A549 (cell line): ENCODE data around the gene ATP8B4.

Experiments
- CEBPB ChIP-seq, 2 experiments: fragments of >200 bp in 1 of 2; sonication (Bioruptor Twin) in 1 of 2; formaldehyde crosslinking in 1 of 2; IDR thresholded peaks; 2 replicates each; pipeline ENCODE4 v1.6.1; 2012 to 2016
- CHD2 ChIP-seq: fragments of 150-350 bp; IDR thresholded peaks from 2 replicates; pipeline ENCODE4 v1.6.1; 2014; ENCODE audit warnings: low read length; ENCODE audit not compliant: partially characterized antibody
- ESRRA ChIP-seq: fragments of 150-350 bp; IDR thresholded peaks from 2 replicates; pipeline ENCODE4 v1.6.1; 2014; ENCODE audit warnings: mild to moderate bottlenecking, low read length, borderline replicate concordance
- JUN ChIP-seq, 2 experiments: fragments of >200 bp; sonication (Bioruptor Twin); formaldehyde crosslinking; IDR thresholded peaks; 2 replicates in 1 of 2; 3 replicates in 1 of 2; pipeline ENCODE4 v1.6.1; 2016 to 2017
- MAFK ChIP-seq: fragments of 450-650 bp; IDR thresholded peaks from 2 replicates; pipeline ENCODE4 v1.6.1; 2014; ENCODE audit not compliant: partially characterized antibody
- POLR2A ChIP-seq: IDR thresholded peaks from 2 replicates; pipeline ENCODE4 v1.6.1; 2012; ENCODE audit warnings: mild to moderate bottlenecking, low read length
- RFX5 ChIP-seq: fragments of 450-650 bp; IDR thresholded peaks from 2 replicates; pipeline ENCODE4 v1.7.1; 2014; ENCODE audit warnings: antibody characterized with exemption, mild to moderate bottlenecking, moderate library complexity
- TF ChIP-seq, protein P1 (sequence below): fragments of 450-650 bp; IDR thresholded peaks from 2 replicates; pipeline ENCODE4 v1.6.1; 2014; ENCODE audit warnings: antibody characterized with exemption
- TF ChIP-seq, protein P2 (sequence below): fragments of >200 bp; sonication (Bioruptor Twin); formaldehyde crosslinking; IDR thresholded peaks from 3 replicates; pipeline ENCODE4 v1.5.1; 2016
- TF ChIP-seq, protein P3 (sequence below): fragments of 200-600 bp; sonication (generic); IDR thresholded peaks from 2 replicates; pipeline ENCODE4 v1.6.1; 2016; ENCODE audit warnings: antibody characterized with exemption, mild to moderate bottlenecking, moderate library complexity
- TF ChIP-seq, protein P4 (sequence below): fragments of 250-450 bp; sonication (Bioruptor Pico); IDR thresholded peaks from 2 replicates; pipeline ENCODE4 v1.5.0; 2021; ENCODE audit warnings: mild to moderate bottlenecking, moderate library complexity, borderline replicate concordance

DNA sequence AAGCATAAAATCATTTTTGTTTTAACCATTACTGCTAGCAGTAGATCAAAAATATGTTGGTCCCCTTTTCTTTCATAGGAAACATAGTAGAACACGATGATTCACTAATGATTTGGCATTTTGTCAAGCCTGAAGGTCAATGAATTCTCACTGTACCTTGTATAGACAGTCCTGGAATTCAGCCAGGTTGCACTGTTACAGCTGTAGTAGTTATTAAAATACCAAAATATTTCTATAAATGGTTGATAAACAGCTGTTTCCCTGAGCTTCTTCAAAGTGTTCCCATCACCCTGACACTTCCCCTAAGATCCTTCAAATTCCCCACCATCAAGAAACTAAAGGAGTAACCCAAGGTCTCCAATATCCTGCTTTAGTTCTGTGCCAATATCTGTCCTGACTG lies 200.9 kb downstream of the ATP8B4 start:
- TF ChIP-seq, protein P1, sequence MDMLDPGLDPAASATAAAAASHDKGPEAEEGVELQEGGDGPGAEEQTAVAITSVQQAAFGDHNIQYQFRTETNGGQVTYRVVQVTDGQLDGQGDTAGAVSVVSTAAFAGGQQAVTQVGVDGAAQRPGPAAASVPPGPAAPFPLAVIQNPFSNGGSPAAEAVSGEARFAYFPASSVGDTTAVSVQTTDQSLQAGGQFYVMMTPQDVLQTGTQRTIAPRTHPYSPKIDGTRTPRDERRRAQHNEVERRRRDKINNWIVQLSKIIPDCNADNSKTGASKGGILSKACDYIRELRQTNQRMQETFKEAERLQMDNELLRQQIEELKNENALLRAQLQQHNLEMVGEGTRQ: no peak
- TF ChIP-seq POLR2A: no peak
- TF ChIP-seq, protein P2, sequence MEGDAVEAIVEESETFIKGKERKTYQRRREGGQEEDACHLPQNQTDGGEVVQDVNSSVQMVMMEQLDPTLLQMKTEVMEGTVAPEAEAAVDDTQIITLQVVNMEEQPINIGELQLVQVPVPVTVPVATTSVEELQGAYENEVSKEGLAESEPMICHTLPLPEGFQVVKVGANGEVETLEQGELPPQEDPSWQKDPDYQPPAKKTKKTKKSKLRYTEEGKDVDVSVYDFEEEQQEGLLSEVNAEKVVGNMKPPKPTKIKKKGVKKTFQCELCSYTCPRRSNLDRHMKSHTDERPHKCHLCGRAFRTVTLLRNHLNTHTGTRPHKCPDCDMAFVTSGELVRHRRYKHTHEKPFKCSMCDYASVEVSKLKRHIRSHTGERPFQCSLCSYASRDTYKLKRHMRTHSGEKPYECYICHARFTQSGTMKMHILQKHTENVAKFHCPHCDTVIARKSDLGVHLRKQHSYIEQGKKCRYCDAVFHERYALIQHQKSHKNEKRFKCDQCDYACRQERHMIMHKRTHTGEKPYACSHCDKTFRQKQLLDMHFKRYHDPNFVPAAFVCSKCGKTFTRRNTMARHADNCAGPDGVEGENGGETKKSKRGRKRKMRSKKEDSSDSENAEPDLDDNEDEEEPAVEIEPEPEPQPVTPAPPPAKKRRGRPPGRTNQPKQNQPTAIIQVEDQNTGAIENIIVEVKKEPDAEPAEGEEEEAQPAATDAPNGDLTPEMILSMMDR: no peak
- no peak for TF ChIP-seq CHD2
- no peak for TF ChIP-seq MAFK
- TF ChIP-seq, protein P3, sequence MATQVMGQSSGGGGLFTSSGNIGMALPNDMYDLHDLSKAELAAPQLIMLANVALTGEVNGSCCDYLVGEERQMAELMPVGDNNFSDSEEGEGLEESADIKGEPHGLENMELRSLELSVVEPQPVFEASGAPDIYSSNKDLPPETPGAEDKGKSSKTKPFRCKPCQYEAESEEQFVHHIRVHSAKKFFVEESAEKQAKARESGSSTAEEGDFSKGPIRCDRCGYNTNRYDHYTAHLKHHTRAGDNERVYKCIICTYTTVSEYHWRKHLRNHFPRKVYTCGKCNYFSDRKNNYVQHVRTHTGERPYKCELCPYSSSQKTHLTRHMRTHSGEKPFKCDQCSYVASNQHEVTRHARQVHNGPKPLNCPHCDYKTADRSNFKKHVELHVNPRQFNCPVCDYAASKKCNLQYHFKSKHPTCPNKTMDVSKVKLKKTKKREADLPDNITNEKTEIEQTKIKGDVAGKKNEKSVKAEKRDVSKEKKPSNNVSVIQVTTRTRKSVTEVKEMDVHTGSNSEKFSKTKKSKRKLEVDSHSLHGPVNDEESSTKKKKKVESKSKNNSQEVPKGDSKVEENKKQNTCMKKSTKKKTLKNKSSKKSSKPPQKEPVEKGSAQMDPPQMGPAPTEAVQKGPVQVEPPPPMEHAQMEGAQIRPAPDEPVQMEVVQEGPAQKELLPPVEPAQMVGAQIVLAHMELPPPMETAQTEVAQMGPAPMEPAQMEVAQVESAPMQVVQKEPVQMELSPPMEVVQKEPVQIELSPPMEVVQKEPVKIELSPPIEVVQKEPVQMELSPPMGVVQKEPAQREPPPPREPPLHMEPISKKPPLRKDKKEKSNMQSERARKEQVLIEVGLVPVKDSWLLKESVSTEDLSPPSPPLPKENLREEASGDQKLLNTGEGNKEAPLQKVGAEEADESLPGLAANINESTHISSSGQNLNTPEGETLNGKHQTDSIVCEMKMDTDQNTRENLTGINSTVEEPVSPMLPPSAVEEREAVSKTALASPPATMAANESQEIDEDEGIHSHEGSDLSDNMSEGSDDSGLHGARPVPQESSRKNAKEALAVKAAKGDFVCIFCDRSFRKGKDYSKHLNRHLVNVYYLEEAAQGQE: no peak
- TF ChIP-seq JUN (IDR thresholded peaks at IDR 0.05): no peak
- TF ChIP-seq ESRRA: no peak
- TF ChIP-seq CEBPB (IDR thresholded peaks at IDR 0.05): no peak
- no peak for TF ChIP-seq RFX5
- TF ChIP-seq, protein P4, sequence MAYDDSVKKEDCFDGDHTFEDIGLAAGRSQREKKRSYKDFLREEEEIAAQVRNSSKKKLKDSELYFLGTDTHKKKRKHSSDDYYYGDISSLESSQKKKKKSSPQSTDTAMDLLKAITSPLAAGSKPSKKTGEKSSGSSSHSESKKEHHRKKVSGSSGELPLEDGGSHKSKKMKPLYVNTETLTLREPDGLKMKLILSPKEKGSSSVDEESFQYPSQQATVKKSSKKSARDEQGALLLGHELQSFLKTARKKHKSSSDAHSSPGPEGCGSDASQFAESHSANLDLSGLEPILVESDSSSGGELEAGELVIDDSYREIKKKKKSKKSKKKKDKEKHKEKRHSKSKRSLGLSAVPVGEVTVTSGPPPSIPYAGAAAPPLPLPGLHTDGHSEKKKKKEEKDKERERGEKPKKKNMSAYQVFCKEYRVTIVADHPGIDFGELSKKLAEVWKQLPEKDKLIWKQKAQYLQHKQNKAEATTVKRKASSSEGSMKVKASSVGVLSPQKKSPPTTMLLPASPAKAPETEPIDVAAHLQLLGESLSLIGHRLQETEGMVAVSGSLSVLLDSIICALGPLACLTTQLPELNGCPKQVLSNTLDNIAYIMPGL (CRISPR knock-in tag): no peak
